NCI-H2081 (cell line): ENCODE measurements around the gene PEAK1.
"Not testable (repeated sequence)": the region's sequence is repeated elsewhere in the genome, so short reads cannot be mapped to it uniquely, and the experiment has no call there.

Experiments used
- DNase-seq, 2 experiments: peaks; one replicate each; lab custom pipeline; 2025; lab: John Stamatoyannopoulos, UW

The PEAK1 gene

DNA sequence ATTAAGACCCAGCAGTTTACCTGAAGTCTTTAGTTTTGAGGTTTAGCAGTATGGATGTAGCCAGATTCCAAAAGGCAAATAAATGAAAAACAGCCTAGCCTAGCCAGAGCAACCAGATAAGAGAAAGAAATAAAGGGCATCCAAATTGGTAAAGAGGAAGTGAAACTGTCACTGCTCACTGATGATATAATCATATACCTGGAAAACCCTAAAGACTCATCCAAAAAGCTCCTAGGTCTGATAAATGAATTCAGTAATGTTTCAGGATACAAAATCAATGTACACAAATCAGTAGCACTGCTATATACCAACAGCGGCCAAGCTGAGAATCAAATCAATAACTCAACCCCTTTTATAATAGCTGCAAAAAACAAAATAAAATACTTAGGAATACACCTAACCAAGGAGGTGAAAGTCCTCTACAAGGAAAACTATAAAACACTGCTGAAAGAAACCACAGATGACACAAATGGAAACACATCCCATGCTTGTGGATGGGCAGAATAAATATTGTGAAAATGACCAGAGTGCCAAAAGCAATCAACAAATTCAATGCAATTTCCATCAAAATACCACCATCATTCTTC, 13.6 kb downstream of the PEAK1 start:
- not testable (repeated sequence) for DNase-seq

GRCh38 chr15:77402740-77403379, 17.0 kb downstream of the PEAK1 start:
- no peak for DNase-seq

GRCh38 chr15:77400258-77400657, 19.6 kb downstream of the PEAK1 start:
- DNase-seq = no peak

- no peak for DNase-seq
These were observed 21.0 kb downstream of the PEAK1 start for GRCh38 chr15:77398927-77399326.

GRCh38 chr15:77396692-77397091, 23.2 kb downstream of the PEAK1 start:
- DNase-seq = no peak

GRCh38 chr15:77395013-77395774, 24.7 kb downstream of the PEAK1 start:
- DNase-seq = no peak

DNA sequence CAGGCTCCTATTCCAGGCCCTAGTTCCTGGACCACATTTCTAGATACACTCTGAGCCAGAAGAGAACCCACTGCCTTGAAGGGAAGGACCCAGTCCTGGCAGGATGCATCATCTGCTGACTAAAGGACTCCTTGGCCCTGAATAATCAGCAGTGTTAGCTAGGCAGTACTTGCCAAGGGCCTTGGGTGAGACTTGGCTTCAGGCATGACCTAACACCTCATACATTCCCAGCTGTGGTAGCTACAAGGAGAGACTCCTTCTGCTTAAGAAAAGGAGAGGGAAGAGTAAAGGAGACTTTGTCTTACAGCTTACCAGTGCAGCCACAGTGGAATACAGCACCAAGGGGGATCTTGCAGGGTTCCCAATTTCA, 26.4 kb downstream of the PEAK1 start:
- DNase-seq = no peak

- no peak for DNase-seq
These were observed 27.0 kb downstream of the PEAK1 start for GRCh38 chr15:77392762-77393470.

GRCh38 chr15:77391372-77391951, 28.4 kb downstream of the PEAK1 start:
- DNase-seq = no peak

DNA sequence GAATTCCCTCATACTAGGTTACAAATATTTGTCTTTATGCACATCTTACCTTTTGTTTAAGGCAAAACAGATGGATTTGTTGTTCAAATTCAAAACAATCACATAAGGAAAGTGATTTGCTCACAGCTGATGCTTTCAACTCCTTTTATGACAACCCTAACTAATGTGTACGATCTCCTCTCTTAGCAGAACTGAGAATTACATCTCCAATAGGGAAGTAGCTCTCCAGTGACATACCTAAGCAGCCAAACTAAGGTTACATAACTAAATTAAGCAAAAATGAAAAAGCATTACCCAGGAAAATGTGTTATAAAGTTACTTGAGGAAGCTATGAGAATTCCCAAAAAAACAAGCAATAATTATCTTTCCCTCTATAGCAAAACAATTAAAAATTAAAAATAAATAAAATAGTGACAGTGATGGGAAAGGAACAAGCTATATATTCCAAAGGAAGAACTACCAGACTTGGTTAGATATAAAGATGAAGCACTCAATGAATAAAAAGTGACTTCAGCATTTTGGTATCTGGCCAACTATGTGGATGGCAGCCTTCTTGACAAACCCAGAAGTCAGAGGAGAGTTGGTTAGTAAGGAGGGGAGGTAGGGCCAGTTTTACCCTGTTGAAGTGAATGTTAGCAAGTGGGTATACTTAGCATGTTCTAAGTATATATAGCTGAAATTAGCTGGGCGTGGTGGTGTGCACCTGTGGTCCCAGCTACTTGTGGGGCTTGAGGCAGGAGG, 32.4 kb downstream of the PEAK1 start:
- DNase-seq = no peak

DNA sequence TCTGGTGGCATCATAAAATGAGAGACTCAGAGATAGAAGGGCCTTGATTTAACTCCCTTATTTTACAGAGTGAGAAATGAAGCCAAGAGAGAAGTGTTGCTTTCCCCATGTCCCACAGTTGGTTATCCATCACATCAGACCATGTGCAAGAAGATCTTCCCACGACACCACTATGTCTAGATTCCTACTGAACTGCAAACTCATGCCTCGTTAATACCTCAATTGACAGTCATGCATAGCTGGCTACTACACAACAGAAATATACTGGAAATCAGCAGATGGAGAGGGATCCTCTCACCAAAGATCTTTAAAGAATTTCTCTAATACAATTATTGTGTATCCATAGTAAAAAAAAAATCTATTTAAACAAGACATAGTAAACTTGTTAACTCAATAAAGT, 33.3 kb downstream of the PEAK1 start:
- DNase-seq = no peak

DNA sequence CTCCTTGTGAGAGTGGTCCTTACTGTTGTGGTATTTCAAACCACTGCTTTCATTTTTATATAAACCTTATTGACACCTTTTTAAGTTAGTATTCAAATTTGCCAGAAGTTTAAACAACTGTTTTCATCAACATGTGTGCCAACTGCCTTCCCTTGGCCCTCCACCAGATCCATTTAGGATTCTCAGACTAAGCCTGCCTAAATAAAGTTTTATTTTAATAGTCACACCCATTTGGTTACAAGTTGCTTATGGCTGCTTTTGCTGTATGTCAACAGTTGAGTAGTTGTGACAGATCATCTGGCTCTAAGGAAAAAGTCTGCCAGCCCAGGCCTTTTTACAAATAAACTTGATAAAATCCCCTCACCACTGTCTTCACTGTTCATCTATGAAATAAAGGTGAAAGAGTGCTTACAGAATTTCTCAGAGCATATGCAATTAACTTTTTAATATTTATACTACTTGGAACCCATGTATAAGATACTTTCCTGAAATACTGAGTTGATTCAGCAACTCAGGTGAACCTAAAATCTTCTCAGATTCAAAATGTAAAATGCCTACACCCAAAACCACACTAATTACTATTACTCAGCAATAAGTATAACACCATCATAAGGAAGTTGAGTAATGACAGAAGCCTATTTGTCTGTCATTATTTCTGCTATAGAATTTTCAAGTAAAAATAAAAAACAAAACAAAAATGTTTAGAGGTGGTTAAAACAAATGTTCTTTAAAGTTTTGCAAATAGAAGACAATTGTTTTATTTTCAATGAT, 35.1 kb downstream of the PEAK1 start:
- no peak for DNase-seq

- DNase-seq = no peak
These were observed 35.8 kb downstream of the PEAK1 start for GRCh38 chr15:77384086-77384485.

- DNase-seq = no peak
These were observed 39.9 kb downstream of the PEAK1 start for GRCh38 chr15:77380033-77380432.

- DNase-seq = no peak
These were observed 43.1 kb downstream of the PEAK1 start for GRCh38 chr15:77376770-77377169.

DNA sequence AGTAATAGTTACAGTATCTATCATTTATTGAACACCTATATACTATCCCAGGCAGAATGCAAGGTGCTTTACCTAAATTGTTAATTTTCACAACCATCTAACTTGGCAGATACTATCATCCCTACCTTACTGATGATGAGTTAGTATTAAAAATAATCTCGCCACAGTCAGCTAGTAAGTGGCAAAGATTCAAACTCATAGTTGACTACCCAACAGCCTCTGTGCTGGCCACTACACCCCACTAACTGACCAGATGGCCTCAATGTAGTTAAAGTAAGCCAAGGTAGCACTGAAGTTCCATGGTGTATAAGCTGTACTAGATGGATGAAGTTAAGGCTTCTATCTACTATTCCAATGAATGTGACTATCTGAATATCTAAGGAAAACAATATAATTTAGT, 44.8 kb downstream of the PEAK1 start:
- no peak for DNase-seq

GRCh38 chr15:77373441-77373840, 46.5 kb downstream of the PEAK1 start:
- no peak for DNase-seq

GRCh38 chr15:77371850-77372563, 47.9 kb downstream of the PEAK1 start:
- no peak for DNase-seq

GRCh38 chr15:77370580-77370979, 49.3 kb downstream of the PEAK1 start:
- DNase-seq = no peak

DNA sequence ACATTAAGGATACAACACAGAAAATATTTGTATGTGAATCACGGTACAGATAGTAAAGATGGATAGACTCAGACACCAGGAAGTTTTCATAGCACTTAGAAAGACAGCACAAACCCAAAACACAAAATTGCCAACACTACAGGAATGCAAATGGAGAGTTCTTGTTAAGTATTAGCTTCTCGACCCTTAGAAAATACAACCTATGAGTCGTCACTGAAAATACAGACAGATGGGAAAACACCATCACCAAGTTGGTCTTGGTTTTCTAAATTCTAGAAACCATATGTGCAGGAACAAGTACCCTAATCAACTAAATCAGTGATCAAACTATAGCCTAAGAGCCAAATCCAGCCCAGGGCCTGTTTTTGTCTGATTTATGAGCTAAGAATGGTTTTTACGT, 50.7 kb downstream of the PEAK1 start:
- DNase-seq = no peak
